ENCODE measurements around the gene FEZF1.

Gene FEZF1

DNA sequence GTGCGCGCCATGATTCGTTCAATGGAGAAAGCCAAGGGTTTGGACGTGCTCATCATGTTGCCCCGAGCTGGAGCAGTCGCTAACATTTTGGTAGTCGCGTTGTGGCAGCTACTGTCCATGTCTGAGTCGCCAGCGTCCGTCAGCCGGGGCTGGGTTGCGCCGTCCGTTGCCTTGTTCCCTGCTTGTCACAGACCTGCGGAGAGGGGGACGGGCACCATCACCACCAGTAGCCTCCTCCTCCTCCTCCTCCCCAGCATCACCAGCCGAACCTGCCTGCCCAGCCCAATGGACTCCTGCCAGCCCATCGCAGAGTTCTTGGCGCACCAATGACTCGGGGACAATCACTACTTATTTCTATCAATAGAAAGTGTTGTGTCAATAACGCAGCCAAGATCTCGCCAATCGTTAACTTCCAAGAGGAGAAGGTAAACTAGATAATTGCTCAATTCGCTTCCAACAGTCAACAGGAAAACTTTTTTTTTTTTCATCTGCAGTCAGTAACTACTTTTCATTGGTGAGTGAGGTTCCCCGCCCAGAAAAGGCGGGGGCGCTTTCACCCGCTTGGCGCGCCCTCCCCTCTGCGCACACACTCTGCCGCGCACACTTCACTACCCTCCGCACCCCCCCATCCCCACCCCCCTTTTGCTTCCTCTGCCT, at the start of gene FEZF1:
FEZF1 (minus strand) TSS at position 432 of the 657 bp plus-strand sequence; CDS start at position 119, 313 bp downstream.
- Histone ChIP-seq H4K20me1 (ENCODE audit: low read depth, low read length) (no peaks in the 10 kb centered on the region), H3K27ac (ENCODE audit: low read depth, low read length) (no peak within 1 kb of the TSS), H3K79me2 (ENCODE audit: insufficient read depth, low read length) (no peaks in the 10 kb centered on the region), H3F3A (ENCODE audit: insufficient read depth) (no peaks in the 10 kb centered on the region), H2AFZ (ENCODE audit: low read depth, low read length, severe bottlenecking) (no peak within 1 kb of the TSS), H3K9me3 (ENCODE audit: insufficient read depth, low read length) (no peaks in the 10 kb centered on the region), H3K9me2 (replicated peaks; ENCODE audit: insufficient read depth, low read length) (no peaks in the 10 kb centered on the region), H3K4me3 (ENCODE audit: insufficient read depth, low read length, poor library complexity, severe bottlenecking) (no peak within 1 kb of the TSS), H3K4me2 (ENCODE audit: low read depth, low read length, poor library complexity, severe bottlenecking) (no peak within 1 kb of the TSS), H3K27me3 (ENCODE audit: low read length) (no peaks in the 10 kb centered on the region), H3K9ac (ENCODE audit: low read length) (no peak within 1 kb of the TSS), H3K36me3 (ENCODE audit: low read length) (no peaks in the 10 kb centered on the region)
- no peak for TF ChIP-seq EZH2phosphoT487 (conservative IDR thresholded peaks at IDR 0.05; ENCODE audit: low read length)
- TF ChIP-seq, protein P1, sequence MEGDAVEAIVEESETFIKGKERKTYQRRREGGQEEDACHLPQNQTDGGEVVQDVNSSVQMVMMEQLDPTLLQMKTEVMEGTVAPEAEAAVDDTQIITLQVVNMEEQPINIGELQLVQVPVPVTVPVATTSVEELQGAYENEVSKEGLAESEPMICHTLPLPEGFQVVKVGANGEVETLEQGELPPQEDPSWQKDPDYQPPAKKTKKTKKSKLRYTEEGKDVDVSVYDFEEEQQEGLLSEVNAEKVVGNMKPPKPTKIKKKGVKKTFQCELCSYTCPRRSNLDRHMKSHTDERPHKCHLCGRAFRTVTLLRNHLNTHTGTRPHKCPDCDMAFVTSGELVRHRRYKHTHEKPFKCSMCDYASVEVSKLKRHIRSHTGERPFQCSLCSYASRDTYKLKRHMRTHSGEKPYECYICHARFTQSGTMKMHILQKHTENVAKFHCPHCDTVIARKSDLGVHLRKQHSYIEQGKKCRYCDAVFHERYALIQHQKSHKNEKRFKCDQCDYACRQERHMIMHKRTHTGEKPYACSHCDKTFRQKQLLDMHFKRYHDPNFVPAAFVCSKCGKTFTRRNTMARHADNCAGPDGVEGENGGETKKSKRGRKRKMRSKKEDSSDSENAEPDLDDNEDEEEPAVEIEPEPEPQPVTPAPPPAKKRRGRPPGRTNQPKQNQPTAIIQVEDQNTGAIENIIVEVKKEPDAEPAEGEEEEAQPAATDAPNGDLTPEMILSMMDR (IDR thresholded peaks at IDR 0.05; ENCODE audit: insufficient read depth, low read length, poor library complexity, severe bottlenecking): no peak

DNA sequence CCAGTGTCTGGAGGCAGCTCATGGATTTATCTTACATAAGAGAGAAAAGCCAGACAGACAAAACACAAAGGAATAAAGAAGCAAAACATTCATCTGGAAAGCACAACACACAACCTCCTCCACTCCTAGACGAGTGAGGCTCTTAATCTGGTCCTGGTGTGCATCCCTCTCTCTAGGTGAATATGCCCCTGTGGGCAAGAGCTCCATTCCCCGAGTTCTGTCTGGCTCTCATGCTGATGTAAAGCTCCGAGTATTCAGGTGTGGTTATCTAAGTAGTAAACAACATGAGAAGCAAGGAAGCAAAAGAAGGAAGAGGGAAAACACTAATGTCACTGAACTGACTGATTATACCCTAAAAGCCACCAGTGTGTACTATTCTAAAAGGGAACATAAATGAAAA, 47.9 kb upstream of the FEZF1 start:
- Histone ChIP-seq H3K9ac (ENCODE audit: low read length) (no peak overlapping the region), H3K9me3 (ENCODE audit: insufficient read depth, low read length) (no peaks in the 10 kb centered on the region), H3K36me3 (ENCODE audit: low read length) (no peaks in the 10 kb centered on the region), H3K27me3 (ENCODE audit: low read length) (no peaks in the 10 kb centered on the region), H3K4me2 (ENCODE audit: low read depth, low read length, poor library complexity, severe bottlenecking) (no peak overlapping the region), H3K9me2 (replicated peaks; ENCODE audit: insufficient read depth, low read length) (no peaks in the 10 kb centered on the region), H3K79me2 (ENCODE audit: insufficient read depth, low read length) (no peaks in the 10 kb centered on the region), H2AFZ (ENCODE audit: low read depth, low read length, severe bottlenecking) (no peak overlapping the region), H3K27ac (ENCODE audit: low read depth, low read length) (no peak overlapping the region), H3K4me3 (ENCODE audit: insufficient read depth, low read length, poor library complexity, severe bottlenecking) (no peak overlapping the region), H3F3A (ENCODE audit: insufficient read depth) (no peaks in the 10 kb centered on the region), H4K20me1 (ENCODE audit: low read depth, low read length) (no peaks in the 10 kb centered on the region)
- TF ChIP-seq EZH2phosphoT487 (conservative IDR thresholded peaks at IDR 0.05; ENCODE audit: low read length): no peak
- TF ChIP-seq, protein P1 (IDR thresholded peaks at IDR 0.05; ENCODE audit: insufficient read depth, low read length, poor library complexity, severe bottlenecking): no peak

DNA sequence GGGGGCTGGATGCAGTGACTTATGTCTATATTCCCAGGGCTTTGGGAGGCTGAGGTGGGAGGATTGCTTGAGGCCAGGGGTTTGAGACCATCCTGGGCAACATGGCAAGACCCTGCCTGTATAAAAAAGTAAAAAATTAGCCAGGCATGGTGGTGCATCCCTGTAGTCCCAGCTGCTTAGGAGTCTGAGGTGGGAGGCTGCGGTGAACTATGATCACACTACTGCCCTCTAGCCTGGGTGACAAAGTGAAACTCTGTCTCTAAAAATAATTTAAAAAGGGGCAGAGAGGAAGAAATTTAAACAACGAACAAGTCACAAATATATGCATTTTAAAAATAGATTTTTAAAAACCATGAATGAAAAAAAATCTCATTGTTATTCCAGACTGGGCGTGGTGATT, 46.2 kb upstream of the FEZF1 start:
- no peak overlapping the region for H3K27ac ChIP-seq (ENCODE audit: low read depth, low read length)
- H4K20me1 ChIP-seq (ENCODE audit: low read depth, low read length): no peaks in the 10 kb centered on the region
- H2AFZ ChIP-seq (ENCODE audit: low read depth, low read length, severe bottlenecking): no peak overlapping the region
- no peak for TF ChIP-seq EZH2phosphoT487 (conservative IDR thresholded peaks at IDR 0.05; ENCODE audit: low read length)
- TF ChIP-seq, protein P1 (IDR thresholded peaks at IDR 0.05; ENCODE audit: insufficient read depth, low read length, poor library complexity, severe bottlenecking): no peak
- H3F3A ChIP-seq (ENCODE audit: insufficient read depth): no peaks in the 10 kb centered on the region
- no peak overlapping the region for H3K4me3 ChIP-seq (ENCODE audit: insufficient read depth, low read length, poor library complexity, severe bottlenecking)
- H3K9me2 ChIP-seq (replicated peaks; ENCODE audit: insufficient read depth, low read length): no peaks in the 10 kb centered on the region
- H3K79me2 ChIP-seq (ENCODE audit: insufficient read depth, low read length): no peaks in the 10 kb centered on the region
- H3K9me3 ChIP-seq (ENCODE audit: insufficient read depth, low read length): no peaks in the 10 kb centered on the region
- no peak overlapping the region for H3K9ac ChIP-seq (ENCODE audit: low read length)
- H3K36me3 ChIP-seq (ENCODE audit: low read length): no peaks in the 10 kb centered on the region
- H3K27me3 ChIP-seq (ENCODE audit: low read length): no peaks in the 10 kb centered on the region
- no peak overlapping the region for H3K4me2 ChIP-seq (ENCODE audit: low read depth, low read length, poor library complexity, severe bottlenecking)
